KBM-7 (cell line): ENCODE measurements around the gene RBM5.
"Not testable (repeated sequence)": the region's sequence is repeated elsewhere in the genome, so short reads cannot be mapped to it uniquely, and the experiment has no call there.

Experiments
- DNase-seq: peaks from one replicate; pipeline ENCODE4 v3.0.0-alpha.2; 2015
- in situ Hi-C: fragments of 300-500 bp; cut with MboI; formaldehyde crosslinking; loops from 2 replicates; pipeline ENCODE4 v1.14.3; 2020; ENCODE audit warnings: low sequenced_read_pairs, low pct_unique_long_range_greater_than_20kb, mixed read lengths

RBM5 gene

GRCh38 chr3:50088725-50089608 lies at the start of gene RBM5:
Gene RBM5 (plus strand): TSS chr3:50088919. CDS start chr3:50090435, 1,516 bp downstream.
- in situ Hi-C loops: no loop called here
- DNase-seq: peak; percentile 92

- in situ Hi-C loops: no loop called here
- no peak for DNase-seq
Observed at GRCh38 chr3:50044976-50045375, 43.7 kb upstream of the RBM5 start.

GRCh38 chr3:50047426-50047825 lies 41.3 kb upstream of the RBM5 start:
- no peak for DNase-seq
- in situ Hi-C loops: no loop called here

GRCh38 chr3:50050361-50050760 lies 38.4 kb upstream of the RBM5 start:
- in situ Hi-C loops: no loop called here
- no peak for DNase-seq

- in situ Hi-C loops: no loop called here
- DNase-seq: no peak
Observed at GRCh38 chr3:50057756-50058155, 31.0 kb upstream of the RBM5 start.

- no peak for DNase-seq
- in situ Hi-C loops: no loop called here
Observed at GRCh38 chr3:50068134-50068533, 20.6 kb upstream of the RBM5 start.

GRCh38 chr3:50078091-50078490 lies 10.6 kb upstream of the RBM5 start:
- in situ Hi-C loops: no loop called here
- DNase-seq: no peak

- no peak for DNase-seq
- in situ Hi-C loops: no loop called here
Observed at GRCh38 chr3:50078622-50079021, 10.1 kb upstream of the RBM5 start.

GRCh38 chr3:50084951-50085350 lies 3.8 kb upstream of the RBM5 start:
- in situ Hi-C loops, DNase-seq: not testable (repeated sequence)

GRCh38 chr3:50089609-50089945 lies 858 bp downstream of the RBM5 start:
- in situ Hi-C loops: no loop called here
- DNase-seq: no peak

- DNase-seq: no peak
- in situ Hi-C loops: no loop called here
Observed at GRCh38 chr3:50090984-50091383, 2.3 kb downstream of the RBM5 start.

- DNase-seq: no peak
- in situ Hi-C loops: no loop called here
Observed at GRCh38 chr3:50095352-50095998, 6.8 kb downstream of the RBM5 start.

- no peak for DNase-seq
- in situ Hi-C loops: no loop called here
Observed at GRCh38 chr3:50100386-50100785, 11.7 kb downstream of the RBM5 start.

- no peak for DNase-seq
- in situ Hi-C loops: no loop called here
Observed at GRCh38 chr3:50100956-50101845, 12.5 kb downstream of the RBM5 start.

- no peak for DNase-seq
- in situ Hi-C loops: no loop called here
Observed at GRCh38 chr3:50102558-50102957, 13.8 kb downstream of the RBM5 start.

- in situ Hi-C loops: no loop called here
- no peak for DNase-seq
Observed at GRCh38 chr3:50111757-50112156, 23.0 kb downstream of the RBM5 start.

- no peak for DNase-seq
- in situ Hi-C loops: no loop called here
Observed at GRCh38 chr3:50112462-50112861, 23.7 kb downstream of the RBM5 start.

GRCh38 chr3:50117120-50117519 lies 28.4 kb downstream of the RBM5 start:
- in situ Hi-C loops: no loop called here

GRCh38 chr3:50118237-50118636 lies 29.5 kb downstream of the RBM5 start:
- in situ Hi-C loops: no loop called here
- no peak for DNase-seq

More at GRCh38 chr3:50117120-50117519, 28.4 kb downstream of the RBM5 start:
- no peak for DNase-seq

- no peak for DNase-seq
- in situ Hi-C loops: no loop called here
Observed at GRCh38 chr3:50119786-50120185, 31.1 kb downstream of the RBM5 start.
